Left lung (tissue), 10 donors: ENCODE data around the gene ZNF71. TPM values are rescaled to one million over a fixed set of nuclear protein-coding genes. Genes with fewer than 3 reads are reported as not detected.

Experiments
- ATAC-seq: fragments of 200-7000 bp; cut with Tn5 transposase; one replicate; pipeline ENCODE4 v1.9.1; 2020; ENCODE audit warnings: moderate library complexity
- DNase-seq, 4 donors: peaks; one replicate each; pipeline ENCODE4 v3.0.0-alpha.2; 2013 to 2020
- H3K27ac ChIP-seq, 2 donors: fragments of 200-600 bp; sonication (generic) in 1 of 2; one replicate each; pipeline versions ENCODE4 v1.5.0 to v1.8.0; 2020 to 2021
- H3K27me3 ChIP-seq, 2 donors: fragments of 200-600 bp; sonication (generic) in 1 of 2; one replicate each; pipeline versions ENCODE4 v1.5.0 to v1.8.0; 2020 to 2021
- H3K36me3 ChIP-seq, 2 donors: fragments of 200-600 bp; sonication (generic) in 1 of 2; one replicate each; pipeline versions ENCODE4 v1.5.0 to v1.8.0; 2020 to 2021
- H3K4me1 ChIP-seq, 2 donors: fragments of 200-600 bp; one replicate each; pipeline ENCODE4 v1.8.0; 2021
- H3K4me3 ChIP-seq, 2 donors: fragments of 200-600 bp; sonication (generic) in 1 of 2; one replicate each; pipeline versions ENCODE4 v1.5.0 to v1.8.0; 2020 to 2021; ENCODE audit warnings: mild to moderate bottlenecking in 1 of 2
- H3K9me3 ChIP-seq, 2 donors: fragments of 200-600 bp; sonication (generic) in 1 of 2; one replicate each; pipeline versions ENCODE4 v1.5.0 to v1.8.0; 2020 to 2021
- CTCF ChIP-seq, 2 donors: fragments of 200-600 bp; sonication (generic) in 1 of 2; IDR thresholded peaks; one replicate each; pipeline versions ENCODE4 v1.5.0 to v1.8.0; 2021; ENCODE audit warnings: antibody characterized with exemption in 2 of 2
- intact Hi-C, 2 donors: fragments of 100-400 bp; cut with DNase I; formaldehyde crosslinking; loops; one replicate each; pipeline versions ENCODE4 v1.11.2 to v1.14.2; 2022
- polyA plus RNA-seq, 6 donors: library from polyadenylated mRNA; unstranded; fragments of 120-200 nt; gene quantifications; one replicate each; pipeline ENCODE4 v1.2.1, GENCODE V29; 2013; ENCODE audit not compliant: insufficient read length in 6 of 6
- total RNA-seq, 2 donors: library from RNA; stranded (reverse); fragmentation: NEBNext Ultra II Directional; extraction: Animal tissue kit (Norgen Biotek cat#: 25700); gene quantifications; one replicate each; pipeline ENCODE4 v1.2.1, GENCODE V29; 2021
- donor health status: DM: no; HTN: yes; CAD: no.
- donor health status: DM: no; HTN: no; CAD: no.

ZNF71 gene
- total and polyA plus RNA-seq, 8 donors, result 5.6 to 10.7 (median 8.3) TPM

DNA sequence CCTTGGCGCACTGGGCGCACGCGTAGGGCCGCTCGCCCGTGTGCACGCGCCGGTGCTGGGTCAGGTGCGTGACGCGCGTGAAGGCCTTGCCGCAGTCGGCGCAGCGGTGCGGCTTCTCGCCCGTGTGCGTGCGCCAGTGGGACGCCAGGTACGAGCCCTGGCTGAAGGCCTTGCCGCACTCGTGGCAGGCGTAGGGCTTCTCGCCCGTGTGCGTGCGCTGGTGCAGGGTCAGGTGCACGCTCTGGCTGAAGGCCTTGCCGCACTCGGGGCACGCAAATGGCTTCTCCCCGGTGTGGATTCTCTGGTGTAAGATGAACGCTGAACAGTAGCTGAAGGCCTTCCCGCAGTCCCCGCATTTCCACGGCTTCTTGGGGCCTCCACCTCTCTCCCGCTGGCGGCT lies 69.4 kb downstream of the ZNF71 start:
- Histone ChIP-seq H3K4me1 (peaks cover 0 to 3% of the 10 kb centered on the region in 2 donors), H3K27ac (no peak overlapping the region), H3K36me3 (peaks cover 0 to 22% of the 10 kb centered on the region in 2 donors), H3K4me3 (no peak overlapping the region), H3K27me3 (no peaks in the 10 kb centered on the region), H3K9me3 (peaks cover 0 to 84% of the 10 kb centered on the region in 2 donors)
- no peak for TF ChIP-seq CTCF (IDR thresholded peaks at IDR 0.05)
- DNase-seq (no peak), ATAC-seq (no peak)
- intact Hi-C loops, result no loop called here

DNA sequence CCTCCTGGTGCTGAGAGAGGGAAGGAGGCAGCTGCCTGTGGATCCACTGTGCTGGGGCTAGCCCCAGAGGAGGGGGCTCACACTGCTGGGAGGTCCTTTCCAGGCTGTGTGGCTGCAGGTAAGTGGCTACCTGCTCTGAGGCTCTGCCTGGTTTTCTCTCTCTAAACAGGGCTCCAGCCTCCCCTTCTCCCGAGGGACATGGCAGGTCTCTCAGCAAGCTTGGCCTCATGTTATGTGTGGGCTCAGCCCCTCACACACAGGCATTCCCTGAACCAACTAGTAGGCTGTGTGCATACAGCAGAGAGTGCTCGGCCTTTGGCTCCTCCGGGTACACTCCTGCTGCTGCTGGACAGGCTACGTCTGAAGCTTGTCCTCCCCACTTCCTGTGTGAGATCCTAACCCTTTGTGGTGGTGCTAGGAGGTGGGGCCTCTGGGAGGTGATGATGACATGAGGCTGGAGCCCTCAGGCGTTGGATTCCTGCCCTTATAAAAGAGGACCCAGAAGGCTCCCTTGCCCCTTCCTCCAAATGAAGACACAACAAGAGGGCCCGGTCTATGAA lies 72.3 kb downstream of the ZNF71 start:
- Histone ChIP-seq H3K36me3 (peaks cover 0 to 22% of the 10 kb centered on the region in 2 donors), H3K27me3 (no peaks in the 10 kb centered on the region), H3K4me1 (peaks cover 9 to 16% of the 10 kb centered on the region in 2 donors), H3K27ac (no peak overlapping the region), H3K9me3 (peaks cover 0 to 57% of the 10 kb centered on the region in 2 donors), H3K4me3 (no peak overlapping the region)
- no peak for TF ChIP-seq CTCF (IDR thresholded peaks at IDR 0.05)
- no peak for DNase-seq
- no peak for ATAC-seq
- intact Hi-C loops, result no loop called here

- Histone ChIP-seq H3K9me3 (peaks cover 0 to 46% of the 10 kb centered on the region in 2 donors), H3K27ac (no peak overlapping the region), H3K27me3 (no peaks in the 10 kb centered on the region), H3K4me1 (peaks cover 9 to 16% of the 10 kb centered on the region in 2 donors), H3K4me3 (no peak overlapping the region), H3K36me3 (peaks cover 0 to 16% of the 10 kb centered on the region in 2 donors)
- TF ChIP-seq CTCF (IDR thresholded peaks at IDR 0.05), result no peak
- intact Hi-C loops, result no loop called here
- DNase-seq (no peak), ATAC-seq (no peak)
Observed at GRCh38 chr19:56668676-56669075, 73.6 kb downstream of the ZNF71 start.

- Histone ChIP-seq H3K36me3 (no peaks in the 10 kb centered on the region), H3K4me1 (peaks cover 9 to 16% of the 10 kb centered on the region in 2 donors), H3K9me3 (peaks cover 0 to 30% of the 10 kb centered on the region in 2 donors), H3K27ac (no peak overlapping the region), H3K4me3 (peak overlapping the region in 1 of 2 donors; percentile 62), H3K27me3 (no peaks in the 10 kb centered on the region)
- DNase-seq (no peak), ATAC-seq (no peak)
- TF ChIP-seq CTCF (IDR thresholded peaks at IDR 0.05), result no peak
- intact Hi-C loops, result no loop called here
Observed at GRCh38 chr19:56670401-56670960, 75.4 kb downstream of the ZNF71 start.

GRCh38 chr19:56670961-56671612 lies 76.0 kb downstream of the ZNF71 start:
- intact Hi-C loops, result no loop called here
- Histone ChIP-seq H3K36me3 (no peaks in the 10 kb centered on the region), H3K27me3 (no peaks in the 10 kb centered on the region), H3K27ac (peak overlapping the region in 1 of 2 donors; percentile 18), H3K4me1 (peaks cover 9 to 16% of the 10 kb centered on the region in 2 donors), H3K4me3 (peak overlapping the region; percentile 56 to 62), H3K9me3 (peaks cover 0 to 25% of the 10 kb centered on the region in 2 donors)
- TF ChIP-seq CTCF (IDR thresholded peaks at IDR 0.05), result no peak
- ATAC-seq, result peak; percentile 44
- DNase-seq, result no peak
